ENCODE data around the gene PTPRG.

The PTPRG gene

GRCh38 chr3:61605589-61606175 is 44.3 kb downstream of the PTPRG start:
- no peaks in the 10 kb centered on the region for H3K27me3 Mint-ChIP-seq
- no peak overlapping the region for H3K27ac Mint-ChIP-seq
- ATAC-seq (replicated peaks) (no peak), DNase-seq (no peak)
- H3K9me3 Mint-ChIP-seq, result no peaks in the 10 kb centered on the region
- no peaks in the 10 kb centered on the region for H3K36me3 Mint-ChIP-seq (ENCODE audit: insufficient read depth)
- H3K4me3 Mint-ChIP-seq, result no peak overlapping the region
- H3K4me1 Mint-ChIP-seq (ENCODE audit: low read depth in 2 of 2), result no peaks in the 10 kb centered on the region

GRCh38 chr3:61606196-61606595 is 44.8 kb downstream of the PTPRG start:
- Mint-ChIP-seq H3K4me3 (no peak overlapping the region), H3K36me3 (ENCODE audit: insufficient read depth) (no peaks in the 10 kb centered on the region), H3K4me1 (ENCODE audit: low read depth in 2 of 2) (no peaks in the 10 kb centered on the region), H3K9me3 (no peaks in the 10 kb centered on the region), H3K27me3 (no peaks in the 10 kb centered on the region), H3K27ac (no peak overlapping the region)
- no peak for ATAC-seq (replicated peaks)
- DNase-seq, result no peak

- Mint-ChIP-seq H3K9me3 (peaks cover 0 to 3% of the 10 kb centered on the region in 2 donors), H3K4me1 (ENCODE audit: low read depth in 2 of 2) (no peaks in the 10 kb centered on the region), H3K36me3 (ENCODE audit: insufficient read depth) (no peaks in the 10 kb centered on the region), H3K27me3 (no peaks in the 10 kb centered on the region), H3K27ac (no peak overlapping the region), H3K4me3 (no peak overlapping the region)
- ATAC-seq (replicated peaks) (no peak), DNase-seq (no peak)
Observed at GRCh38 chr3:61608072-61608471, 46.7 kb downstream of the PTPRG start.

- ATAC-seq (replicated peaks) (no peak), DNase-seq (no peak)
- peaks cover 0 to 3% of the 10 kb centered on the region in 2 donors for H3K9me3 Mint-ChIP-seq
- H3K27me3 Mint-ChIP-seq, result no peaks in the 10 kb centered on the region
- H3K27ac Mint-ChIP-seq, result no peak overlapping the region
- H3K4me3 Mint-ChIP-seq, result no peak overlapping the region
- no peaks in the 10 kb centered on the region for H3K36me3 Mint-ChIP-seq (ENCODE audit: insufficient read depth)
- H3K4me1 Mint-ChIP-seq (ENCODE audit: low read depth in 2 of 2), result no peaks in the 10 kb centered on the region
Observed at GRCh38 chr3:61608711-61609110, 47.3 kb downstream of the PTPRG start.

GRCh38 chr3:61610316-61610715 is 48.9 kb downstream of the PTPRG start:
- Mint-ChIP-seq H3K36me3 (ENCODE audit: insufficient read depth) (no peaks in the 10 kb centered on the region), H3K27ac (no peak overlapping the region), H3K9me3 (peaks cover 0 to 3% of the 10 kb centered on the region in 2 donors), H3K4me3 (no peak overlapping the region), H3K4me1 (ENCODE audit: low read depth in 2 of 2) (no peaks in the 10 kb centered on the region), H3K27me3 (no peaks in the 10 kb centered on the region)
- no peak for DNase-seq
- ATAC-seq (replicated peaks), result no peak

GRCh38 chr3:61612211-61613194 is 51.1 kb downstream of the PTPRG start:
- no peaks in the 10 kb centered on the region for H3K36me3 Mint-ChIP-seq (ENCODE audit: insufficient read depth)
- ATAC-seq (replicated peaks), result no peak

GRCh38 chr3:61613666-61614065 is 52.3 kb downstream of the PTPRG start:
- H3K27ac Mint-ChIP-seq, result no peak overlapping the region
- no peaks in the 10 kb centered on the region for H3K4me1 Mint-ChIP-seq (ENCODE audit: low read depth in 2 of 2)
- DNase-seq (no peak), ATAC-seq (replicated peaks) (no peak)
- H3K27me3 Mint-ChIP-seq, result no peaks in the 10 kb centered on the region
- no peak overlapping the region for H3K4me3 Mint-ChIP-seq
- H3K36me3 Mint-ChIP-seq (ENCODE audit: insufficient read depth), result no peaks in the 10 kb centered on the region
- H3K9me3 Mint-ChIP-seq, result peaks cover 3 to 9% of the 10 kb centered on the region in 2 donors

More at GRCh38 chr3:61612211-61613194, 51.1 kb downstream of the PTPRG start:
- no peaks in the 10 kb centered on the region for H3K27me3 Mint-ChIP-seq
- DNase-seq, result no peak
- H3K4me3 Mint-ChIP-seq, result no peak overlapping the region
- no peaks in the 10 kb centered on the region for H3K4me1 Mint-ChIP-seq (ENCODE audit: low read depth in 2 of 2)
- H3K9me3 Mint-ChIP-seq, result peaks cover 3 to 9% of the 10 kb centered on the region in 2 donors
- H3K27ac Mint-ChIP-seq, result no peak overlapping the region

GRCh38 chr3:61615643-61616042 is 54.3 kb downstream of the PTPRG start:
- H3K4me1 Mint-ChIP-seq (ENCODE audit: low read depth in 2 of 2), result no peaks in the 10 kb centered on the region
- peaks cover 3 to 9% of the 10 kb centered on the region in 2 donors for H3K9me3 Mint-ChIP-seq
- no peaks in the 10 kb centered on the region for H3K36me3 Mint-ChIP-seq (ENCODE audit: insufficient read depth)
- H3K27ac Mint-ChIP-seq, result no peak overlapping the region
- no peak for DNase-seq
- ATAC-seq (replicated peaks), result no peak
- H3K4me3 Mint-ChIP-seq, result no peak overlapping the region
- no peaks in the 10 kb centered on the region for H3K27me3 Mint-ChIP-seq

- Mint-ChIP-seq H3K36me3 (ENCODE audit: insufficient read depth) (no peaks in the 10 kb centered on the region), H3K9me3 (peaks cover 3 to 9% of the 10 kb centered on the region in 2 donors), H3K27ac (no peak overlapping the region), H3K4me3 (no peak overlapping the region), H3K27me3 (no peaks in the 10 kb centered on the region), H3K4me1 (ENCODE audit: low read depth in 2 of 2) (no peaks in the 10 kb centered on the region)
- DNase-seq, result no peak
- ATAC-seq (replicated peaks), result no peak
Observed at GRCh38 chr3:61616586-61616985, 55.2 kb downstream of the PTPRG start.

GRCh38 chr3:61617041-61617440 is 55.7 kb downstream of the PTPRG start:
- no peaks in the 10 kb centered on the region for H3K27me3 Mint-ChIP-seq
- peaks cover 3 to 9% of the 10 kb centered on the region in 2 donors for H3K9me3 Mint-ChIP-seq
- H3K4me3 Mint-ChIP-seq, result no peak overlapping the region
- no peak for ATAC-seq (replicated peaks)
- H3K36me3 Mint-ChIP-seq (ENCODE audit: insufficient read depth), result no peaks in the 10 kb centered on the region
- no peak overlapping the region for H3K27ac Mint-ChIP-seq
- no peaks in the 10 kb centered on the region for H3K4me1 Mint-ChIP-seq (ENCODE audit: low read depth in 2 of 2)
- DNase-seq, result no peak

GRCh38 chr3:61617651-61618050 is 56.3 kb downstream of the PTPRG start:
- H3K36me3 Mint-ChIP-seq (ENCODE audit: insufficient read depth), result no peaks in the 10 kb centered on the region
- H3K27me3 Mint-ChIP-seq, result no peaks in the 10 kb centered on the region
- no peak for DNase-seq
- no peak overlapping the region for H3K27ac Mint-ChIP-seq
- H3K9me3 Mint-ChIP-seq, result peaks cover 0 to 9% of the 10 kb centered on the region in 2 donors
- no peaks in the 10 kb centered on the region for H3K4me1 Mint-ChIP-seq (ENCODE audit: low read depth in 2 of 2)
- no peak overlapping the region for H3K4me3 Mint-ChIP-seq
- ATAC-seq (replicated peaks), result no peak

- ATAC-seq (replicated peaks) (no peak), DNase-seq (no peak)
- Mint-ChIP-seq H3K27me3 (no peaks in the 10 kb centered on the region), H3K4me3 (no peak overlapping the region), H3K27ac (no peak overlapping the region), H3K9me3 (peaks cover 0 to 9% of the 10 kb centered on the region in 2 donors), H3K36me3 (ENCODE audit: insufficient read depth) (no peaks in the 10 kb centered on the region), H3K4me1 (ENCODE audit: low read depth in 2 of 2) (no peaks in the 10 kb centered on the region)
Observed at GRCh38 chr3:61618231-61618630, 56.9 kb downstream of the PTPRG start.

- H3K9me3 Mint-ChIP-seq, result peaks cover 0 to 9% of the 10 kb centered on the region in 2 donors
- DNase-seq (no peak), ATAC-seq (replicated peaks) (no peak)
- H3K36me3 Mint-ChIP-seq (ENCODE audit: insufficient read depth), result no peaks in the 10 kb centered on the region
- no peak overlapping the region for H3K4me3 Mint-ChIP-seq
- H3K27me3 Mint-ChIP-seq, result no peaks in the 10 kb centered on the region
- H3K27ac Mint-ChIP-seq, result no peak overlapping the region
- H3K4me1 Mint-ChIP-seq (ENCODE audit: low read depth in 2 of 2), result no peaks in the 10 kb centered on the region
Observed at GRCh38 chr3:61618871-61619270, 57.5 kb downstream of the PTPRG start.

GRCh38 chr3:61620073-61620472 is 58.7 kb downstream of the PTPRG start:
- H3K27ac Mint-ChIP-seq, result no peak overlapping the region
- H3K9me3 Mint-ChIP-seq, result peaks cover 0 to 9% of the 10 kb centered on the region in 2 donors
- no peaks in the 10 kb centered on the region for H3K4me1 Mint-ChIP-seq (ENCODE audit: low read depth in 2 of 2)
- no peak overlapping the region for H3K4me3 Mint-ChIP-seq
- no peaks in the 10 kb centered on the region for H3K36me3 Mint-ChIP-seq (ENCODE audit: insufficient read depth)
- ATAC-seq (replicated peaks) (no peak), DNase-seq (no peak)
- H3K27me3 Mint-ChIP-seq, result no peaks in the 10 kb centered on the region

All from effector memory CD8-positive, alpha-beta T cell (primary cell).